Embryonic facial prominence (tissue), 1 donor: ENCODE measurements around the gene SYNDIG1.

Experiments used
- DNase-seq: peaks from one replicate; pipeline ENCODE4 v3.0.0-alpha.2; 2016; ENCODE audit errors: extremely low spot score

Gene SYNDIG1

GRCh38 chr20:24470746-24471582, 1.5 kb downstream of the SYNDIG1 start:
- DNase-seq: no peak

DNA sequence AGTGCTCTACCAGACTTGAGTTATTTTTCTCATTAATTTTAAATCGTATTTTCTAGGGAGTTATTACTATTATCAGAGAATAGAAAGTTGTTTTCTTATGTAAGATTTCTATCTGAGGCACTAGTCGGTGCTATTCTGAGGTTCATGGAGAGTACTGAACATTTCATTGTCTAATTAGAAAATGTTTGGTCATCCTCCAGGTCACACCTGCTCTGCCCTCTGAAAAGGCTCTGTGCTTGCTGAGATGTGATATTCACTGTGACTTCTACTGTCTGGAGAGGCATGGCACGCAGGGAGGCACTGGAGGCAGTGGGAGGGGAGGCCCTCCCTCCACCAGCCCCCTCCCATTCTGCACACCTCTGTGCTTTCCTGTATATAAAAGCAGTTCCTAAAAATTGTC, 3.0 kb downstream of the SYNDIG1 start:
- no peak for DNase-seq

GRCh38 chr20:24473435-24474223, 4.2 kb downstream of the SYNDIG1 start:
- DNase-seq: no peak

GRCh38 chr20:24477831-24478547, 8.6 kb downstream of the SYNDIG1 start:
- no peak for DNase-seq

DNA sequence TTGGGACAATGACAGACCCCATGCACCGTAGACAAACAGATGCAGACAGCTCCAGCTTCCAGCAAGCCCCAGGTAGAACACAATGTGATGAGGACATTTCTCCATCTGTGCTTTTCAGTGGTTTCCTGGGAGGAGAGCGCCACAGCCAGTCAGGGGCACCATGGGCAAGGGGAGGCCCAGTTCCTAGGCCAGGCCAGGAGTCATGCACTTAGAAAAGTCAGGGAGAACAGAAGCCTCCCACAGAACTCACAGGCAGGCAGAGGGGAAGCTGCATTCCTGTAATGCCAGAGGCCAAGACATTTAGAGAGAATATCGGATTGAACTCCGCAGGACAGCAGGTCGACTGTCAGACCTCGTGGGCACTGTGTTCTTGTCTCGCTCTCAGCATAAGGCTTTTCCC, 9.2 kb downstream of the SYNDIG1 start:
- no peak for DNase-seq

DNA sequence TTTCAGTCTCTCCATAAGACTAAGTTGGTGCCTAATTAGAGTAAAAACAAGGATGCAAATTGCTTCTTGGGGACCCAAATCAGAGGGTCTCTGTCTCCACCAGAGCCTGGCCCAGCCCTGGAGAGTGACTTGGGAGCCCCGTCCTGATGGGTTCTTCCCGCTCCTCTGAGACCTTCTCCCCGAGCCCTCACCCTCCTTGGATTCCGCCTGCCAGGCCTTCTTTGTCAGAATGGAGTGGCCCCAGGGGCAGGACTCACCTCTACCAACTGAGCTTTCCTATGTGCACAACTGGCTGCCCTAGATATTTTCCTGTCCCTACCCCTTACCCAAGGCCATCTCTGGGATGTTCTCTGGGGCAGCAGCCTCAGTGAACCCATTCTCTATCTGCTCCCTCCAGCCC, 9.7 kb downstream of the SYNDIG1 start:
- DNase-seq: no peak

DNA sequence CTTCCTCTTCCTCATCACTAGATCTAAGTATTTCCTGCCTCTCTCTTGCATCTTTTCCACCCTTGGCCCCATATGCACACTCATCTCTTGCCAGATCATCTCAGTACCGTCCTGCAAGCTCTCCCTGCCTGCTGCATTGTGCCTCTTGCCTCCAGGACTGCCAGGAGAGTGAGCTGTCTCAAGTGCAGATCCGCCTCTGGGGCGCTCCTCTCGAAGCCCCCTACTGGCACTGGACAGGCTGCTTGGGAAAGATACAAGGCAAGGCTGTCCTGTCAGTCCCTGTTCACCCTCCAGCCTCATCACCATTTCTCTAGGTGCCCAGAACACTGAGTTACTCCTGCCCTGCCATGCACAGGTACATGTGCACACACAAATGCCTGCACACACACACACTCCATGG, 10.2 kb downstream of the SYNDIG1 start:
- DNase-seq: no peak

DNA sequence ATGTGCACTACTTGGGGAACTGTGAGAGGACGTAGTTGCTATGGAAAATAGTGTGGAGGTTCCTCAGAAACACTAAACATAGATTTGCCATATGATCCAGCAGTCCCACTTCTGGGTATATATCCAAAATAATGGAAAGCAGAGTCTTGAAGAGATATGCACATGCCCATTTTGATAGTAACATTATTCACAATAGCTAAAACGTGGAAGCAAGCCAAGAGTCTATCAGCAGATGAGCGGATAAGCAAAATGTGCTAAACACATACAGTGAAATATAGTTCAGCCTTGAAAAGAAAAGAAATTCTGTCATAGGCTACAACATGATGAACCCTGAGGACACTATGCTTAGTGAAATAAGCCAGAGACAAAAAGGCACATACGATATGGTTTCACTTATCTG, 11.1 kb downstream of the SYNDIG1 start:
- no peak for DNase-seq

DNA sequence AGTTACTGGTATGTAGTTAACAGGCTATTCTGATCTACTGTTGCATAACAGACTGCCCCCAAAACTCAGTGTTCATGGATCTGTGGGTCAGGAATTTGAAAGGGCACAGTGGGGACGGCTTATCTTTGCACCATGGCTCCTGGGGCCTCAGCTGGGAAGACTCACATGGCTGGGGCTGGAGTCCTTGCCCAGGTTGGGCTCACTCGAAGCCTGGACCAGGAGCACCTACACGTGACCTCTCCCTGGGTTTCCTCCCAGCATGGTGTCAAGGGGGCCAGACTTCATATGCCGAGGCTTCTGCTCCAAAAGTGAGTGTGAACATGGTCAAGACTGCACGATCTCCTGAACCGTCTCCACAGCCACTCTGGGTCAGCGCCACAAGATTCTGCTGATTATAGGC, 11.7 kb downstream of the SYNDIG1 start:
- no peak for DNase-seq

DNA sequence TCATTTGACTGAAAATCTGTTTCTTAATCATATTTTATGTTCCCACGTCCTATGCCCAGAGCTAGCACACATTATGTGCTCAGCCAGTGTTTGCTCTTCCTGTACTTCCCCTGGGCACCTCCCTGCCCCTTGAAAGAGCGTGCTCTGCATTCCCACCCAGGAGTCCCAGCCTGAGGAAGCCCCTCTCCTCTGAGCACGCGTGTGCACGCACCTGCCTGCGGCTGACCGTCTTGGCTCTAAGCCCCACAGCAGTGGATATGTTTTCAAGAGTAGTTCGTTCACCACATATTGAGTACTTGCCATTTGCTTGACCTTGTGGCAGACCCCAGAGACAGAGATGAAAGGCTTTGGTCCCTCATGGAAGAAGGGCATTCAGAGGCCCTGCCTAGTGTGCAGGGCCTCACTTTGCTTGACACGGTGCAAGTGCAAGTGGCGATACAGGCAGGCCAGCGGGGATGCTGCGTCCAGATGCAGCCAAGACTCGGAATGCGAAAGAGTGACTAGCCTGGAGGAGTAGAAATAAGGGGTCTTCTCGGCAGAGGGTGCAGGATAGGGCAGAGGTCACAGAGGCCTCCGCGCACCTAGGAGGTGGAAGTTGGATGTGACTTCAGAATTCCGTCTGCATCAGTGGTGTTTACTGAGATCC, 14.1 kb downstream of the SYNDIG1 start:
- DNase-seq: no peak

DNA sequence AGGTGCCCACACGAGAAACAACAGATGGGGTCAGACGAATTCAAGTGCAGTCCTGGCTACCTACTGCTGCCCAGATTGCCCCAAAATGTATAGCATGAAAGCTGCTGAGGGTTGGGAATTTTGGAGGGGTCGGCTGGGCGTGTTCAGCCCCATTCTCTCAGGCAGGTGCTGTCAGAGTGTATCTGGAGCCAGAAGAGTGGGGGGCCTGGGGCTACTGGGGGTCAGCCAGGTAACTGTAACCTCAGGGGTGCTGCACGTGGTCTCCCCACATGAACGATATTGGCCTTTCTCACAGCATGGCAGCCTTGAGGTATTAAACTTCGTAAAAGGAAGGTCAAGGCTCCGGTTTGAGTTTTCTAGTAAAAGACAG, 14.6 kb downstream of the SYNDIG1 start:
- no peak for DNase-seq

DNA sequence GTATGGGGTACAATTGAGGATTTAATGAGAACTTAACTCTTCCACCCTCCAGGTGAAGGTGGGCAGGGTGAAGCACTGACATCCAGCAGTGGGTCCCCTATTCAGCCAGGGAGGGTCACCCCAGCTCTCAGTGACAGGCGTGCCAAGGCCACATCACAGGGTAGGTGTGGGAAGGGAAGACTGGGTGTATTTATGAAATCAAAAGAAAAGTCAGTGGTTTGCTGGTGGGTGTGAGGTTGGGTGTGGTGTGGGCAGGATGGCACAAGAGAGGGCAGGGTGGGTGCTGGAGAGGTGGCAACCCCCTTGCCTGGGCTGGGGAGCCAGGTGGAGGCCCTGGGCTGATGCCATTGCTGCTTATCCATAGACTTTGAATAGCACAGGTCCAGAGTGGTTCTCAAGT, 16.6 kb downstream of the SYNDIG1 start:
- DNase-seq: no peak

GRCh38 chr20:24487240-24487639, 17.8 kb downstream of the SYNDIG1 start:
- DNase-seq: no peak

DNA sequence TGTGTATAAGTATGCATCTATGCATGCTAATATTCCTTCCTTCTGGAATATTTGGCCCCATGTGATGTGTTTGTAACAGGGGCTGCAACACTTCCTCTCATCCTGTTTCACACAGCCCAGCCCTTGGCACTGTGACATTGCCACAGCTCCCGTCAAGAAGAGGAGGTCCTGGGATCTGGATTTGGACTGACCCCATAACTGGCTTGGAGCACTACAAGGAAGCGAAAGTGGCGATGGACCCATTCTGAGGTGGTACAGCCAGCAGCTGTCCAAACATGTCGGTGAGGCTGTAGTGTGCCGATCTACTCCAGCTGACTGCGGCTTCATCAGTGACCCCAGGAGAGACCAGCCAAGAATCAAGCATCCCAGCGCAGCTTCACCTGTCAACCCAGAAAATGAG, 18.2 kb downstream of the SYNDIG1 start:
- DNase-seq: no peak

- no peak for DNase-seq
These were observed 18.8 kb downstream of the SYNDIG1 start for GRCh38 chr20:24488064-24488799.

DNA sequence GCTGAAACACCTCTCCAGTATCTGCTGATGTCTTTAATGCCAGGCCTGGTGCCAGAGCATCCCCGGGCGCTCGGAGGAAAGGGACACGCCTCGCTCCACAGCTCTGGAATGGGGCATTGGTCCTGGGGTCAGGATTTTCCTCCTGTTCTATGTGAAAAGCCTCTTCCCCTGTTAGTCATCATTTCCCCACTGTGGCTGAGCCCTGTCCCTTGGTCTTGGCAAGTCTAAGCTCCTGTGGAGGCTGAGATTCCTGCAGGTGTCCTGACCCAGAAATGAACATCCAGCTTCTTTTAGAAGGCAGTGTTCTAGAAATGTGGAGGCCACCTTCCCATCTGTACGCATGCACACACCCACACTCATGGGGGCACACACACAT, 19.4 kb downstream of the SYNDIG1 start:
- no peak for DNase-seq

DNA sequence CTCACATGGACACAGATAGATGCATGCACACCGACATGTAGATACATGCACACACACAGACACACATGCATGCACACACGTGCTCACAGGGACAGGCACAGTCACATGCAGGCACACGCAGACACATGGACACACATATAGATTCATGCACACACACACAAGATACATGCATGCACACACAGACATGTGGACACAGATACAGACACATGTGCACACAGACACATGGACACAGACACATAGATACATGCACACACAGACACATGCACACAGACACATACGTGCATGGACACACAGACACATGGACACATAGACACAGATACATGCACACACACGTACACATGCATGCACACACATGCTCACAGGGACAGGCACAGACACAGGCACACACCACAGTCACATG, 19.8 kb downstream of the SYNDIG1 start:
- no peak for DNase-seq

GRCh38 chr20:24489631-24490260, 20.3 kb downstream of the SYNDIG1 start:
- DNase-seq: no peak

- no peak for DNase-seq
These were observed 21.2 kb downstream of the SYNDIG1 start for GRCh38 chr20:24490598-24490997.

GRCh38 chr20:24491041-24491756, 21.8 kb downstream of the SYNDIG1 start:
- no peak for DNase-seq
